GM13976 (cell line): Measurements from ENCODE around the gene PHAF1.

Experiments used
- DNase-seq: peaks from one replicate; pipeline ENCODE4 v3.0.0; 2012; ENCODE audit warnings: low spot score
- CTCF ChIP-seq: IDR thresholded peaks from 2 replicates; pipeline ENCODE4 v1.5.1; 2012; ENCODE audit warnings: borderline replicate concordance, mild to moderate bottlenecking; ENCODE audit not compliant: insufficient read depth; ENCODE audit errors: extremely low read depth, missing control alignments, control extremely low read depth
- in situ Hi-C: fragments of 300-500 bp; cut with MboI; formaldehyde crosslinking; loops from one replicate; pipeline ENCODE4 v1.12.0; 2022; ENCODE audit warnings: low sequenced_read_pairs, mixed read lengths, inconsistent platforms; ENCODE audit not compliant: unreplicated experiment

The PHAF1 gene

GRCh38 chr16:67161595-67162058, 51.9 kb downstream of the PHAF1 start:
- in situ Hi-C loops = loop anchor here (25.0 kb wide), 1 partner anchor 199 kb away; the partner anchor contains the start of gene CES3
- TF ChIP-seq CTCF = no peak
- DNase-seq = no peak

- no peak for TF ChIP-seq CTCF
- in situ Hi-C loops = loop anchor here (25.0 kb wide), 1 partner anchor 200 kb away; the partner anchor contains the start of gene CES3
Measured at GRCh38 chr16:67162506-67163163, 52.9 kb downstream of the PHAF1 start.

GRCh38 chr16:67163164-67163998, 53.6 kb downstream of the PHAF1 start:
- in situ Hi-C loops = loop anchor here (25.0 kb wide), 1 partner anchor 201 kb away; the partner anchor contains the start of gene CES3
- TF ChIP-seq CTCF = no peak
- no peak for DNase-seq

More at GRCh38 chr16:67162506-67163163, 52.9 kb downstream of the PHAF1 start:
- DNase-seq = no peak

- TF ChIP-seq CTCF = no peak
- in situ Hi-C loops = loop anchor here (25.0 kb wide), 1 partner anchor 202 kb away; the partner anchor contains the start of gene CES3
- DNase-seq = no peak
Measured at GRCh38 chr16:67163999-67164558, 54.3 kb downstream of the PHAF1 start.

- no peak for TF ChIP-seq CTCF
- in situ Hi-C loops = loop anchor here (25.0 kb wide), 1 partner anchor 202 kb away; the partner anchor contains the start of gene CES3
- no peak for DNase-seq
Measured at GRCh38 chr16:67164599-67165061, 54.9 kb downstream of the PHAF1 start, which contains the start of gene HSF4. HSF4 (plus strand) TSS chr16:67164745; CDS start chr16:67164812, 67 bp downstream.
